ENCODE results near the gene TCF21. TPM values are rescaled to one million over a fixed set of nuclear protein-coding genes. Genes with fewer than 3 reads are reported as not detected.

The TCF21 gene
- total RNA-seq, 1 experiment from 2014 or later, result not detected

DNA sequence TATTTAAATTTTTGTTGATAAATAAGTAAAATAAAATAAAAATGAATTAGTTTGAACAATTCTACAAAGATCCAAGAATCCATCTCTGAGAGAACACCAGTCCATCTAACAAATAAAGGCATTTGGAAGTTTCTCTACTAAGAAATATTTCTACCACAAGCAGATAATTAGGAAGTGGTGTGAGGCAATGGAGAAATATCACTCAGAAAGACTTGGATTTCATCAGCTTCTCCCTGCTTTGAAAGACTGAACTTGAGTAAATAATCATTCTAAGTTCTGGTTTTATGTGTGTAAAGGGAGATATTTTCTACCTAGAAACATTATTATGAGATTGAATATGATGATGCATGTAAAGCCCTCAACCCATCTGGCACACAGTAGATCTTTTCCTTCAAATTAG lies 17.8 kb upstream of the TCF21 start:
- no TSS peak for BruUV-seq (replicated peaks)
- Mint-ChIP-seq H3K9me3 (ENCODE audit: unreplicated experiment) (no peaks in the 10 kb centered on the region), H3K4me3 (ENCODE audit: unreplicated experiment) (no peak overlapping the region), H3K4me1 (ENCODE audit: low read depth, unreplicated experiment) (no peaks in the 10 kb centered on the region), H3K36me3 (ENCODE audit: insufficient read depth, unreplicated experiment) (no peaks in the 10 kb centered on the region), H3K27ac (ENCODE audit: unreplicated experiment) (no peak overlapping the region), H3K27me3 (ENCODE audit: insufficient read depth, unreplicated experiment) (peaks cover 9% of the 10 kb centered on the region)
- ChIA-PET POLR2A (no interaction called here), CTCF (no interaction called here)
- intact Hi-C loops (cut with micrococcal nuclease; ENCODE audit: unreplicated experiment), result no loop called here
- no peaks in the 10 kb centered on the region for H3K27me3 ChIP-seq (replicated peaks; ENCODE audit: control insufficient read depth, insufficient read depth, low read length)
- no peaks in the 10 kb centered on the region for H3K4me1 ChIP-seq
- H3K9me3 ChIP-seq, result no peaks in the 10 kb centered on the region
- H3K4me3 ChIP-seq (ENCODE audit: low read depth, low read length), result no peak overlapping the region
- H3K36me3 ChIP-seq (ENCODE audit: control insufficient read depth, insufficient read depth, low read length), result no peaks in the 10 kb centered on the region
- TF ChIP-seq, protein P1, sequence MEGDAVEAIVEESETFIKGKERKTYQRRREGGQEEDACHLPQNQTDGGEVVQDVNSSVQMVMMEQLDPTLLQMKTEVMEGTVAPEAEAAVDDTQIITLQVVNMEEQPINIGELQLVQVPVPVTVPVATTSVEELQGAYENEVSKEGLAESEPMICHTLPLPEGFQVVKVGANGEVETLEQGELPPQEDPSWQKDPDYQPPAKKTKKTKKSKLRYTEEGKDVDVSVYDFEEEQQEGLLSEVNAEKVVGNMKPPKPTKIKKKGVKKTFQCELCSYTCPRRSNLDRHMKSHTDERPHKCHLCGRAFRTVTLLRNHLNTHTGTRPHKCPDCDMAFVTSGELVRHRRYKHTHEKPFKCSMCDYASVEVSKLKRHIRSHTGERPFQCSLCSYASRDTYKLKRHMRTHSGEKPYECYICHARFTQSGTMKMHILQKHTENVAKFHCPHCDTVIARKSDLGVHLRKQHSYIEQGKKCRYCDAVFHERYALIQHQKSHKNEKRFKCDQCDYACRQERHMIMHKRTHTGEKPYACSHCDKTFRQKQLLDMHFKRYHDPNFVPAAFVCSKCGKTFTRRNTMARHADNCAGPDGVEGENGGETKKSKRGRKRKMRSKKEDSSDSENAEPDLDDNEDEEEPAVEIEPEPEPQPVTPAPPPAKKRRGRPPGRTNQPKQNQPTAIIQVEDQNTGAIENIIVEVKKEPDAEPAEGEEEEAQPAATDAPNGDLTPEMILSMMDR (IDR thresholded peaks at IDR 0.05; ENCODE audit: insufficient read depth in 1 of 2, low read depth in 1 of 2, low read length in 1 of 2, severe bottlenecking in 1 of 2, unreplicated experiment in 1 of 2), result no peak
- no peak for DNase-seq

- H3K4me3 ChIP-seq (ENCODE audit: low read depth, low read length), result no peak overlapping the region
- intact Hi-C loops (cut with micrococcal nuclease; ENCODE audit: unreplicated experiment), result no loop called here
- no peaks in the 10 kb centered on the region for H3K27me3 ChIP-seq (replicated peaks; ENCODE audit: control insufficient read depth, insufficient read depth, low read length)
- Mint-ChIP-seq H3K4me1 (ENCODE audit: low read depth, unreplicated experiment) (no peaks in the 10 kb centered on the region), H3K27ac (ENCODE audit: unreplicated experiment) (no peak overlapping the region), H3K9me3 (ENCODE audit: unreplicated experiment) (no peaks in the 10 kb centered on the region), H3K27me3 (ENCODE audit: insufficient read depth, unreplicated experiment) (peaks cover 12% of the 10 kb centered on the region), H3K4me3 (ENCODE audit: unreplicated experiment) (no peak overlapping the region), H3K36me3 (ENCODE audit: insufficient read depth, unreplicated experiment) (no peaks in the 10 kb centered on the region)
- DNase-seq, result no peak
- CTCF ChIA-PET, result no interaction called here
- no peaks in the 10 kb centered on the region for H3K4me1 ChIP-seq
- no peaks in the 10 kb centered on the region for H3K9me3 ChIP-seq
- POLR2A ChIA-PET, result no interaction called here
- H3K36me3 ChIP-seq (ENCODE audit: control insufficient read depth, insufficient read depth, low read length), result no peaks in the 10 kb centered on the region
- BruUV-seq (replicated peaks), result no TSS peak
- TF ChIP-seq, protein P1 (IDR thresholded peaks at IDR 0.05; ENCODE audit: insufficient read depth in 1 of 2, low read depth in 1 of 2, low read length in 1 of 2, severe bottlenecking in 1 of 2, unreplicated experiment in 1 of 2), result no peak
These were observed 15.4 kb upstream of the TCF21 start for GRCh38 chr6:133873538-133873937.

DNA sequence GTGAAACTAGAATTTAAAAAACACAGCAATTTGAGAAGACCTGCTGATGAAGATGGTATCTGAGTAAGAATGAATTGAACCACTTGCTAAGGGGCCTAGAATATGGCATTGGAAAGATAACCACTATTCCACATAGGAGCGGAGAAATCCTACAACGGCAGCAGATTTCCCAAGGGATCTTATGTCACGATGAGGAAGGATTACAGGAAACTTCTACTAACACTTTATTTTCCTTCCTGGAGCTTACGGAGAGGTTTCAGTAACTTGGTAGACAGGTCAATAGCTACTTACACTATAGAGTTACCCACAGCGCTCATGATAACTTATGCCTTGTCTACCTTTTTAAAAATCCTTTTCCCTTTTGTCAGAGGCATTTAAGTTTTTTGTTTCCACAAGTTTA lies 11.8 kb upstream of the TCF21 start:
- H3K27ac Mint-ChIP-seq (ENCODE audit: unreplicated experiment), result no peak overlapping the region
- intact Hi-C loops (cut with micrococcal nuclease; ENCODE audit: unreplicated experiment), result no loop called here
- CTCF ChIA-PET, result no interaction called here

More for the DNA sequence above, 11.8 kb upstream of the TCF21 start:
- no peaks in the 10 kb centered on the region for H3K4me1 Mint-ChIP-seq (ENCODE audit: low read depth, unreplicated experiment)
- Histone ChIP-seq H3K4me1 (no peaks in the 10 kb centered on the region), H3K4me3 (ENCODE audit: low read depth, low read length) (no peak overlapping the region), H3K27me3 (replicated peaks; ENCODE audit: control insufficient read depth, insufficient read depth, low read length) (no peaks in the 10 kb centered on the region), H3K36me3 (ENCODE audit: control insufficient read depth, insufficient read depth, low read length) (no peaks in the 10 kb centered on the region), H3K9me3 (no peaks in the 10 kb centered on the region)
- no peak for DNase-seq
- H3K36me3 Mint-ChIP-seq (ENCODE audit: insufficient read depth, unreplicated experiment), result no peaks in the 10 kb centered on the region
- H3K9me3 Mint-ChIP-seq (ENCODE audit: unreplicated experiment), result no peaks in the 10 kb centered on the region
- no peak overlapping the region for H3K4me3 Mint-ChIP-seq (ENCODE audit: unreplicated experiment)
- POLR2A ChIA-PET, result no interaction called here
- TF ChIP-seq, protein P1 (IDR thresholded peaks at IDR 0.05; ENCODE audit: insufficient read depth in 1 of 2, low read depth in 1 of 2, low read length in 1 of 2, severe bottlenecking in 1 of 2, unreplicated experiment in 1 of 2), result no peak
- BruUV-seq (replicated peaks), result no TSS peak
- H3K27me3 Mint-ChIP-seq (ENCODE audit: insufficient read depth, unreplicated experiment), result peaks cover 20% of the 10 kb centered on the region

Measured in Caco-2 (cell line).